GM21786 (cell line): ENCODE measurements around the gene TTC33.

Source experiments
- ATAC-seq: cut with Tn5 transposase; IDR thresholded peaks from one replicate; pipeline ENCODE4 v1.9.1; 2021; ENCODE audit not compliant: unreplicated experiment

TTC33 gene

DNA sequence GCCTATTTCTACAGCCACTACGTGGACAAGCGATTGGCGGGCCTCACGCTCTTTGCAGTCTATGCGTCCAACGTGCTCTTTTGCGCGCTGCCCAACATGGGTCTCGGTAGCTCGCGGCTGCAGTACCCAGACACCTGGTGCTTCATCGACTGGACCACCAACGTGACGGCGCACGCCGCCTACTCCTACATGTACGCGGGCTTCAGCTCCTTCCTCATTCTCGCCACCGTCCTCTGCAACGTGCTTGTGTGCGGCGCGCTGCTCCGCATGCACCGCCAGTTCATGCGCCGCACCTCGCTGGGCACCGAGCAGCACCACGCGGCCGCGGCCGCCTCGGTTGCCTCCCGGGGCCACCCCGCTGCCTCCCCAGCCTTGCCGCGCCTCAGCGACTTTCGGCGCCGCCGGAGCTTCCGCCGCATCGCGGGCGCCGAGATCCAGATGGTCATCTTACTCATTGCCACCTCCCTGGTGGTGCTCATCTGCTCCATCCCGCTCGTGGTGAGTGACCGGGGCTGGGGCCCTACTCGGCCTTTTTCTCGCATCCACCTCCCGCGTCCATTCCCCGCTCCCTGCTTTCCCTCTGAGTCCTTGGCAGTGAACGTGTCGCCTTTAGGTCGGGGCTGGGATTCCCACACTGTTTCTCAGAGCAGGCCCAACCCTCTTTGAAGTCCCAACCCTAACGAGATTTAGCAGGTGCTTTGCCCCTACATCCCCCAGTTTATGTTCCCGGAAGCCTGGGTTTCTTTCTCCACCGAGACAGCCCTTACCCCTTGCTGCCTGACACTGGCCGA lies 74.2 kb downstream of the TTC33 start:
- peak; percentile 25 for ATAC-seq

DNA sequence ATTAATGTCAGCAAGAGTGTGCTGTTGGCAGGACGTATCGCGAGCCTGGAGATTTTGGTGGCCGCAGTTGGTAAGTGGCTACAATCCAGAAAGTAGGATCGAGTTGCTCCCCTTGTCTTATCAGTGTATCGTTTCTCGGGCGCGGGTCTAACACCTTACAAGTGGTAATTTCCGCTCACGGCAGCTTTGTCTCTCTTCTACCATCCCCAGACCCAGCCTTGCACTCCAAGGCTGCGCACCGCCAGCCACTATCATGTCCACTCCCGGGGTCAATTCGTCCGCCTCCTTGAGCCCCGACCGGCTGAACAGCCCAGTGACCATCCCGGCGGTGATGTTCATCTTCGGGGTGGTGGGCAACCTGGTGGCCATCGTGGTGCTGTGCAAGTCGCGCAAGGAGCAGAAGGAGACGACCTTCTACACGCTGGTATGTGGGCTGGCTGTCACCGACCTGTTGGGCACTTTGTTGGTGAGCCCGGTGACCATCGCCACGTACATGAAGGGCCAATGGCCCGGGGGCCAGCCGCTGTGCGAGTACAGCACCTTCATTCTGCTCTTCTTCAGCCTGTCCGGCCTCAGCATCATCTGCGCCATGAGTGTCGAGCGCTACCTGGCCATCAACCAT lies 74.9 kb downstream of the TTC33 start:
- ATAC-seq: no peak

DNA sequence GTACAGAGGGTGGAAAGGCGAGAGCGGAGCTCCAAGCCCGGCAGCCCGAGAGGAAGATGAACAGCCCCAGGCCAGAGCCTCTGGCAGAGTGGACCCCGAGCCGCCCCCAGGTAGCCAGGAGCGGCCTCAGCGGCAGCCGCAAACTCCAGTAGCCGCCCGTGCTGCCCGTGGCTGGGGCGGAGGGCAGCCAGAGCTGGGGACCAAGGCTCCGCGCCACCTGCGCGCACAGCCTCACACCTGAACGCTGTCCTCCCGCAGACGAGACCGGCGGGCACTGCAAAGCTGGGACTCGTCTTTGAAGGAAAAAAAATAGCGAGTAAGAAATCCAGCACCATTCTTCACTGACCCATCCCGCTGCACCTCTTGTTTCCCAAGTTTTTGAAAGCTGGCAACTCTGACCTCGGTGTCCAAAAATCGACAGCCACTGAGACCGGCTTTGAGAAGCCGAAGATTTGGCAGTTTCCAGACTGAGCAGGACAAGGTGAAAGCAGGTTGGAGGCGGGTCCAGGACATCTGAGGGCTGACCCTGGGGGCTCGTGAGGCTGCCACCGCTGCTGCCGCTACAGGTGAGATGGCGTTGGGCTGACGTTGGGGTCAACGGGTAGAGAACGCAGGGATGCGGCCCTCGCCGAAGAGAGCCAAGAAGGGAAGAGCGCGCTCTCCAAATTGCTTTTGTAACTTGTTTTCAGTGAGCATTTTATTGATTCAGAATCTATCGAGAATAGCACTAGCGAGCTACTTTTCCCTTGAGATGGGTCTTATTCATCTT lies 75.7 kb downstream of the TTC33 start, which contains the start of gene PTGER4:
Gene PTGER4 (plus strand): TSS at position 3 of the 769 bp plus-strand sequence. CDS start 1,079 bp downstream, outside the sequence.
- peak; percentile 30 for ATAC-seq

DNA sequence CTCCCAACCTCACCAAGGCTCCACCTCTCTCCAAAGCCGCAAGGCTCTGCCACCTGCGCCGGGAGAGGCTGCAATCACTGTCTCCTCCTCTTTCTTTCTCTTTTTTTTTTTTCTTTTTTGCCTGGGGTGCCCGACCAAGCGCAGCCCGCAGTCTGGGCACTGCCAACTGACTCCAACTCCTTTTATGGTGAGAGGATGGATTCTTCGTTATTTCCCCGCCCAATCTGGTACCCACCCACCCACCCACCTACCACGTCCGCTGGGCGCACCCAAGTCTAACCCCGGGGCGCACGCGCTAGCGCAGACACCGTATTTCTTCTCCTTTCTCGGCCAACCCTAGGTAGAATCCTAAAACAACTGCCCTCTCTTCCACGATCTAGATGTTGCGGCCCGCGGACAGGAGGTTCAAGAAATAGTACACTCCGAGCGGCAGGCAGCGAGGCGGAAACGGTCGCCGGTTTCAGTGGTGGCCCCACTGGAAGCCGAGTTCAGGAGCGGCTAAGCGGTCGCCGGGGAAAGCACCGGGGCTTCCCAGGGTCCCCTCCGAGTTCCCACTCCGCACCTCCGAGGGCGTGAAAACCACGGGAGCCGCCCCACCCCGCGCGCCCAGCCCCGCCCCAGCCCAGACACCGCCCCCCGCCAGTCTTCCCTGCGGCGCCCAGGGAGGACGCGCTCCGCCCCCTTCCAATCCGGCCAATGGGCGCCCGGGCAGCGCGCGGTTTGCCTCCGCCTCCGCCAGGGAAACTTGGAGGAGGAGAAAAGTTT lies 76.4 kb downstream of the TTC33 start:
- peak; percentile 63 for ATAC-seq

DNA sequence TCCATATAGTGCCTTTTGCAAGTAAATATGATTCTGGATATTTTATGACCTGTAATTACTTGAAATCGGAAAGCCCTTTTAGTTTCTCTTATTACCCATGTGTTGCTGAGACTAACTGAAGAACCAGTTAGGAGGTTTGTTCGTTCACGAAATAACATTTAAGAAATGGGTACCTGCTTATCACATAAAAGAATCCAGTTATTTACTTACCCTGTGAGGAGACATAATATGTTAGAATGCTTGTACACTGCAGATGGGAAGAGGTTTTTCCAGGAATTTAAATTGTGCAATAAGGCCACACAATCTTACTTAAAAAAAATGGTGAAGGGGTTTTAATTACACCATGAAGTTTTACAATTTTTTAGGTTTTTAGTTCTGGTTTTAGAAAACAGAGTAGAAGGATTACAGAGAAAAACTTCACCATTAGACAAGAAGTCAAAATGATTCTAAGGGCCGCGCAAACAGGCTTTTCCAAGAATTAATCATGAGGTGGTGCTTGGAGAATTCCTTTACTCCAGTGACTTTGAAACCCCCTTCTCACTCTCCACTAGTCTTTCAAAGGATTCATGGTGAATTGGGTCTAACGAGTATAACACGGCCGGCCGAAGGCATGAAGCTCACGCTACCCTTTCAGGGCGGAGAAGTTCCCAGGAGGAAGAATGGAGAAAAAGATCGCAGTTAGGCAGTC lies 77.2 kb downstream of the TTC33 start:
- no peak for ATAC-seq

DNA sequence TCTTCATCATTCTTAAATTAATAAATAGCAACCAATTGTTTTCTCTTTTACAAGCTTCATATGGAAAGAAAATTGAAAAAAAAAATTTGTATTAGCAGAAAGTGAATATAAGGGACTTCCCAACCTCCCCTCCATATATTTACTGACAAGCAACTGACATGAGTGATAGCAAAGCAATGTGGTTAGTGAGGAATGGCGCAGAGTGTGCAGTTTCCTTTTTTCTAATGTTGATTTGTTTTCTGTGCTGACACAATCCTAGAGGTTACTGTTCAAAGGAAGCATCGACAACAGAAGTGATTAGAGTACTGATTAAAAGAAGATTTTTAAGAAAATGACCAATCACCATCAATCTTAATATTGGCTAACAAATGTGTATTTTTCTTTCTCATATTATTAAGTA lies 77.7 kb downstream of the TTC33 start:
- no peak for ATAC-seq

DNA sequence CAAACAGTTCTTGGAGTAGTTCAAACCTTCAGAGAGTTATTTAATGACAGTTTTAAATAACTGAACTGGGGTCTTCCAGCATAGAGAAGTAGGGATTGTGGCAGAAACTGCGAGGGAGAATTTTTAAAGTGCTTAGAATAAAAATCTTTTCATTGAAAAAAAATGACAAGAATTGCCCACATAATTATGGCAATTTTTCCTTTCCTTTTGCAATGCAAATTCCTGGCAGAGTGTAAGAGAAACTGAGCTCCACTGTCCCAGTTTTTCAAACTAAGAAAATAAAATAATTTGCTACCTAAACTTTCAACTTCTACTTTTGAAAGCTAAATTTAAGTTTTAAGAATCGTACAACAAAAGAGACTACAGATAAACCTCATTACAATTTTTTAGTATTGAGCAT lies 78.3 kb downstream of the TTC33 start:
- ATAC-seq: no peak

DNA sequence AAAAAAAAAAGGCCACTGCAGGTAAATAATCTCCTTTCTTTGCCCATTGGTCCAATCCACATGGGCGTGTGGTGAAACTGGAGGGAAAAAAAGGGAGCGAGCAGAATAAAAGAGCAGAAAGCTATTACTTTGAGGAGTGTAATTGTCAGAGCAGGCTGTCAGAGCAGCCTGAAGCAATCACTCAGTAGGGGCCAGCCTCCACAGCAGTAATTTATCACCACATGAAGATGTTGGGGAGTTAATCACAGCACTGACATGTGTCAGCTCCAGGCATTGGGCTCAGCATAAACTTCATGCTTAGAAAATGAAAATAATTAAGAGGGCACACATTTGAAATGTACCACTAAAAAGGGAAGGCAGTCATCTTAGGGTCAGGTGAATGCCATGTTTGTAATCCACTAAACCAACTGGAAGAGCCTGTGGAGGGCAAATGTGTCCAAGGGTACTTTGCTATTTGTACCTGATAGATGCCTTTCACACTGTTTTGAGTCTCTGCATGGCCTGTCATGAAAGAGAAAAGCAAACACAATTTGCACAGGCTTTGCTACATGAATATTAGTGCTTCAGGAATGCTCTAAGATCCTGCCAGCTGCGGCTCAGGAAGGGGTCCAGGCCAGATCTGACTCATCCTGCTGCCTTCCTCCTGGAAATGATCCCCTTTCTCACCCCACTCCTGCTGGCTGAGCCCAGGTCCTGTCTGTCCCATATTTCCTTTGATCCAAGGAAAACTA lies 79.0 kb downstream of the TTC33 start:
- ATAC-seq: no peak

DNA sequence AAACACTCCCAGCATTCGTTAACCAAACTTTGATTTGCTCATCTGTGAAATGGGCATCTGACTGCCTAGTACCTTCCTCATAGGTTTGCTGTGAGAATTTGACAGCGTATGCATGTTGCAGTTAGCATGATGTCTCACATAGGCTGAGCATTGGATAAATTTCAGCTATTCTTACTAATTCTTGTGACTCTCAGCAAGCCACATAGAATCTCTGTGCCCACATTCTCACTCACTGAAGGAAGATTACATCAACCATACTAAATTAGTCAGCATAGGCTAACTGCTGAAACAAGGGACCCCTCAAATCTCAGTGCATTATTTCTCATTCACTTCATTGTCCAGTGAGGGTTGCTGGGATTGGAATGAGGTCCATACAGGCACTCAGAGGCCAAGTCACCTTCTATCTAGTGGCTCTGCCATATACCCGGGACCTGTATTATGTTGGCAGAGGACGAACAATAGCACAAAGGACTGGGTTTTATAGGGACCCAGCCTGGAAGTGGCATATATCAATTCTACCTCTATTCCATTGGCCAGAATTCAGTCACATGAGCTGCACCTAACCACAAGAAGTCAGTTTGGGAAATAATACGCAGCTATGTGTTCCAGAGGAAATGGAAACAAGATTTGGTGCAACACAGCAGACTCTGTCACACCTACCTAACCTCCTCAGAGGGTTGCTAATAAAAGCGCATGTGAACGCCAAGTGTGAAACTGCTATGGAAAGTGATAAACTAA lies 80.2 kb downstream of the TTC33 start:
- no peak for ATAC-seq

DNA sequence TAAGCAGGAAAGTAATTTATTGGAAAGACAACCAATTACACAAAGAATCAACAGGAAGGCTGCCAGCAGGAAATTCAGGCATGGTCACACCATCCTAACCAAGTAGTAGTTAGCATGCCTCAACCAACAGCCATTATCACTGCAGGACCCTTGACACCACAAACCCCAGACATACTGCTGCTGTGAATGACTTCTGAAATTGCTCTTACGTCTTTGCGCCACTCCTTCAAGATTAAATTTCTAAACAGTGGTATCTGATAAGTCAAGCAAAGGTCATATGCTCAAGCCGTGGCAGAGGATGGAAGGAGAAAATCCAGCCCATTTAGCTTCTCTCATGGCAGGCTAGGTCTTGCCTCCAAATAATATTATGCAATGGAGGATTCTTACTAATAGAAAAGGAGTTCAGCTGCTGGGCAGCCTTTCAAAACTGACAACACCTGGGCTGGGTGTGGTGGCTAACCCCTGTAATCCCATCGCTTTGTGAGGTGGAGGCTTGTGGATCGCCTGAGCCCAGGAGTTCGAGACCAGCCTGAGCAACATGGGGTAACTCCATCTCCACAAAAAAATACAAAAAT lies 81.0 kb downstream of the TTC33 start:
- no peak for ATAC-seq

DNA sequence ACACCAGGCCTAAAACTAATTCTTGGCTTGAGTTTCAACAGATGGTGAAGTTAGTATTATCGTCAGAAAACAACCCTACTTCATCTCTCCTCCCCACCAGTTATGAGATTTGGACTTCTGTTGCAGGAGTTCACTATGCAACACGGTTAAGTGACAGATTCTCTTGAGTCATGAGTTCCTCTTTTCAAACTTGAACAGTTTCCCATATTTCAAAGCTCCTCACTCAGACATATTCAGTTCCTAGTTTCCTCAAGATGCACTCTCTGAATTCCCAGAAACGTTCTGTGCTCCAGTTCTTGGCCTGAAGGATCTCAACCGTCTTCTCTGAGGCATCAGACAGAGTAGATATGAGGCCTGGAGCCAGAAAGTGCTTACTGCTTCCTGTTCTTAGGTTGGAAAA lies 83.3 kb downstream of the TTC33 start:
- no peak for ATAC-seq

DNA sequence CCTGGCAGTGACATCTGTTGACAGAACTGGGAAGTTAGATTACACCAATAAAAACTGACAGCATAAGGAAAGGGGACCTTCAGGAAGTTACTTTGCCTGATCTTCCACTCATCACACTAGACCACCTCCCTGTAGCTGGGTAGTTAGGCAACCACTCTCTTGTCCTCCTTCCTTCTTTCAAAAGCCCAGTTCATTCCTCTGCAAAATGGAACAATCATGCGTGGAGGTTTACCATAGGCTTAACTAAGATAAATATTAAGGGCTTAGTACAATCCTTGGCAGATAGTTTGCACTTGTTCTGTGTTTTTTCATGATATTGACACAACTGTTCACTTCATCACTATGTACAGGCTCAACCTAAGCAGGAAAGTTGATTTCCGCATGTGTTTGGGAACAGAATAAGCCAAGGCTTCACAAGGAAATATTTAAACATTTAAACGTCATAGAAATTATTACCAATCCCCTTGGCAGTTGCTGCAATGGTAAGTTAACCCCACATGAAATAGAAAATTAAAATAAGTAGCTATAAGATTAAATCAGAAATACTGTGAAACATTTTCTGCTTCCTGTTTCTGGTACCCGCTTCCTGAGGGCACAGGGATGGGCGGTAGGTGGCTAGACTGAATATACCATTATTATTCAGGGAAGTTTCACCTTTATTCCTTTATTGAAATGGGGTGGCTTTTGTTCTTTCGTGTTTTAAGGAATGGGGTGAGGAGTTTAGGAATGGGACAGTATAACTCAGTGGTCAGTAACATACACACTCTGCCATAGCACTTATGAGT lies 86.0 kb downstream of the TTC33 start:
- no peak for ATAC-seq

DNA sequence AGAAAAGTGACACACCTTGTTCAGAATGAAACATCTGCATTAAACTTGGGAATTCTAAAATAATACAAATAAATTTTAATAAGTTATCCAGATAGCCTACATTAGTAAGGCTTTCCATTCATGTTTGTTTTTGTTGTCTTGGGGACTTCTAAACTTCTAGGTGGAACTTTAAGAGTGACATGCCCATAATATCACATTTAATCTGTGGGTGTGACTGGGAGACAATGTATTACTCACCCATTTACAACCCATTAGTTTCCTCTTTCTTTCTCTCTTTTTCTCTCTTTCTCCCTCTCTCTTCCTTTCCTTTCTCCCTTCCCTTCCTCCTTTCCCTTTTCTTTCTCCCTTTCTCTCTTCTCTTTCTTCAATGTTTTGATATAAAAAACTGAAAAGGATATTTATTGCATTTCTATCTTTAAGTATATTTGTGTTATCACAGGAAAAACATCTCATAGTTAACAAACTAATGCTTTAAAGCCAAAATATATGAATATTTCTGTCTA lies 88.5 kb downstream of the TTC33 start:
- ATAC-seq: no peak

DNA sequence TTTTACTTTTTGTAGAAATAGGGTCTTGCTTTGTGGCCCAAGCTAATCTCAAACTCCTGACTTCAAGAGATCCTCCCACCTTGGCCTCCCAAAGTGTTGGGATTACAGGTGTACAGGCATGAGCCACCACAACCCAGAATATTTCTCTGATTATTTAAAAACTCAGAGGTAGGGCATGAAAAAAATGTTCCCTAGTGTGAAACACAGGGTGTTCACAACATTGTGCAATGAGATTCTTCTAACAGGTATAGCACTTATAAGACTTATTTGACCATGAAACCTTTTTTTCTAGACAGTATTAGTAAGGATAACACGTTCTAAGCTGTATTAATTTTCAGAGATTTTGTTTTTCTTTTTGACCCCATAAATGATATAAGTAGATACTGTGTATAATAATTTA lies 89.1 kb downstream of the TTC33 start:
- no peak for ATAC-seq

DNA sequence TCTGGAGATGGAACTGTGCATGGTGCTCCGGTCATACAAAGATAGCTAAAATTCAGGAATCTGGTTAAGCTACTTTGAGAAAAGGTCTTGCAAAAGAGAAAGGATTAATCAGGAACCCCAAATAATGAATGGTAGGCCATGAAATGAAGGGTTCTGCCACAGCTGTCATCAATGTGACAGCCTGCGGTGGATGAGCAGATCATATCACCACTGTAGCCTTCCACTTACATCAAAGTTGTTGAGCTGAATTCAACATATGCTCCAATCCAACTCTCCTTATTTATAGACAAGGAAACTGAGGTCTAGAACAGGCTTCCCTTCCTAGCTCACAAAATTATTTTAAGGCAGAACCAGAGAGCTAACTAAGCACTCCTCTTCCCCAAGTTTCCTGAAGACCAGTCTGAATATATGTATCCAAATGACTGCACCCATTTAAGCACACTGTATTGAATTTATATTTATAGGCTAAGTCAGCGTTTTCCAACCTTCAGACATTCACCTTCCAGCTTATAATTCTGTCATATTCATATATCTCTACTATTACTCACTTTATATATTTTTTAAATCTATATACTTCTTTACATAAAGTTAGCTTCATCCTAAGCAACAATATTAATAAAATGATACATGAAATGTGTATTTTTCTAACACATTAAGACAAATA lies 90.0 kb downstream of the TTC33 start:
- ATAC-seq: no peak

DNA sequence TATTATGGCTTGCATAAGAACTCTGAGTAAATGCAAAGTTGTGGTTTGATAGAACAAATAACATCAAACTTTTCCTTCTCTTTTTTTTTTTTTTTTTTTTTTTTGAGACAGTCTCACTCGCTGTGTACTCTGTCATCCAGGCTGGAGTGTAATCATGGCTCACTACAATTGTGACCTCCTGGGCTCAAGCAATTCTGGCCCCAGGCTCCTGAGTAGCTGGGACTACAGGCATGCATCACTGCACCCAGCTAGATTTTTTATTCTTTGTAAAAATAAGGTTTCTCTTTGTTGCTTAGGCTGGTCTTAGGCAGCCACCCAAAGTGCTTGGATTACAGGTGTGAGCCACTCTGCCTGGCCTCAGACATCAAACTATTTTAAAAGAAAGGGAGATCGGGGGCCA lies 95.0 kb downstream of the TTC33 start:
- no peak for ATAC-seq

DNA sequence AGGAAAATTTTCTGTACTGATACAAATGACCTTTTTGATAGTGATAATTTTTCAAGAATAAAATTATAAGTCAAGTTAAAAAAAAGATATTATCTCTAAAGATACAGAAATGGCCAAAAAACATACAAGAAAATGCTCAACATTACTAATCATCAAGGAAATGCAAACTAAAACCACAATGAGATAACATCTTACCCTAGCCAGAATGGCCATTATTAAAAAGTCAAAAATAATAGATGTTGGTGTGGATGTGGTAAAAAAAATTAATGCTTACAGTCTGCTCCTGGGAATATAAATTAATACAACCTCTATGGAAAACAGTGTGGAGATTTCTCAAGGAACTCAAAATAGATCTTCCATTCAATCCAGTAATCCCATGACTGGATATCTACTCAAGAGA lies 99.0 kb downstream of the TTC33 start:
- ATAC-seq: no peak
